AG08396 (cell line): ENCODE data around the gene ARHGEF16.

ENCODE experiments used
- DNase-seq: peaks from one replicate; pipeline ENCODE4 v3.0.0; 2012; ENCODE audit warnings: low spot score, mixed read lengths

The ARHGEF16 gene

DNA sequence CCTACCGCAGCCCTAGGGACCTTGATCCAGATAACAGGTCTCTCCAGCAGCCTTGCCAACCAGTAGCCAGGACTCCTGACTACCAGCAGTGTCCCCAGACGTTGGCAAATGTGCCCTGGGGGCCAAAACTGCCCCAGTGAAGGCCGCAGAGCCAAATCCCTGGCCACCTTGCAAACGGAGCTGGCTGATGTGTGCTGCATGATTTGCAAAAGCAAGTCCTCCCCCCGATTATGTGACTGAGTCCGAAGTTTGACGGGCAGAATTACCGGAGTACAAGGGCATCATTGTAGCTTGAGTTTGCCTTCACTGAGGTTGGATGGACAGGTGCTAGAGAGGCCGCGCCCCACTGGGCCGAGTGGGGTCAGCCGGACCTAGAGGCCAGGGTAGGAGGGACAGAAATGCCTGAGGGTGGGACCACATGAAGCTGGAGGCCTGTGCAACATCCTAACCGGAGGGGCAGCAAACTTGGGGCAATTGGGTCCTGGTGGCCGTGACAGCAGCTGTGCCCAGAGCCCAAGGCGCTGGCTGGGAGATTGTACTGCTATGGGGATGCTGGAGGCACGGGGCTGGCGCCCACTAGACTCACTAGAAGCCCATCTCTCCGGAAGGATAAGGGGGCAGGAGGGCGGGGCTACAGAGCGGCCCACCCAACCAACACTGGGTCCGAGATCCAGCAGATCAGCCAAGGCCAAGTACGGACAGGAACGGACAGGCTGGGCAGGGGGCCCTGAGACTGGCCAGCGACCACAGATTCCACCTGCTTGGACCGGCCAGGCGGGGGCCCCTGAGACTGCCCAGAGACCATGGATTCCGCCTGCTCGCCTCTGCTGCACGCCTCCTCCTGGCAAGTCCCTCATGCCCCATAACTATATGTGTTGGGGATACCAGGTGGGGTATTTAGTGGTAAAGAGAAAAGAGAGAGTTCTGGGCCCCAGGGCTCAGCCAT lies 2.8 kb downstream of the ARHGEF16 start:
- DNase-seq: no peak

DNA sequence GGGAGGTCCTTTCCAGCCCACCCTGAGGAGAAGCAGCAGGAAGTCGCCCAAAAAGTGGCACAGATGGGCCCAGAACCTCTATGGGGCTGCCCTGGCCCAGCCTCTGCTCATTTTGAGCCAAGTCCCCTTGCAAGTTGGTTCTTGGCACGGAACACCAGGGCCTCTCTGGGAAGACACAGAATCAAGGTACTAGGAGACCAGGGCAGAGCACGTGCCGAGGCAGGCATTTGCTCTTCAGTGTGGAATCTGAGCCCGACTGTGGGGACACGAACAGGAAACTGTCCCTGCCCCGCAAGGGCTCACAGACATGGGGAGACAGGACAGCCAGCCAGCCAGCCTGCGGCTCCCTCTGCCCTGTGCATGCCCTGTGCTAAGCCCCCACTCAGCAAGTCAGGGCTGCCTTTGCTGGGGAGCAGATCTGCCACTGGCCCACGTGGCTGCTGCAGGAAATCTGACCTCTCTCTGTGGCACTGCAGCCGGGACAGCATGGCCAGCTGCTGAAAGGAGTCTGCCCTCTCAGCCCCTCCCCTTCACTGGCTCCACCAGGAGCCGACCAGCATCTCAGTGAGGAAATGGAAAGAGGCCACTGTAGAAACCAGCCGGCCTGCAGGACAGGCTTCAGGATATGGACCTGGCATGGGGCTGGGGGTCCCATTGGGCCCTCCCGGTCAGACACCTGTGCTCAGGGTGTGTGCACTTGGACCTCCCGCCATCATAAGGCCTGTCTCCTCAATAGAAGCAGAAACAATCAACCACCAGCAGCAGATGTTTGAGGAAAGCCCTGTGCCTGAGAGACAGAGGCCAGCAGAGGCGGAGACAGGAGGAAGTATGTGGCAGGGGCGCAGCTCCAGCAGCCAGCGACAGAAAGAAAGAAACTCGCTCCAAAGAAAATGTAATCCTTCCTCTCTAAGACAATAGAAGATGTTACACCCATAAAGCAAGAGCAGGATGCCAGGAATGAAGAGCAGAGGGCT lies 3.7 kb downstream of the ARHGEF16 start:
- DNase-seq: no peak

DNA sequence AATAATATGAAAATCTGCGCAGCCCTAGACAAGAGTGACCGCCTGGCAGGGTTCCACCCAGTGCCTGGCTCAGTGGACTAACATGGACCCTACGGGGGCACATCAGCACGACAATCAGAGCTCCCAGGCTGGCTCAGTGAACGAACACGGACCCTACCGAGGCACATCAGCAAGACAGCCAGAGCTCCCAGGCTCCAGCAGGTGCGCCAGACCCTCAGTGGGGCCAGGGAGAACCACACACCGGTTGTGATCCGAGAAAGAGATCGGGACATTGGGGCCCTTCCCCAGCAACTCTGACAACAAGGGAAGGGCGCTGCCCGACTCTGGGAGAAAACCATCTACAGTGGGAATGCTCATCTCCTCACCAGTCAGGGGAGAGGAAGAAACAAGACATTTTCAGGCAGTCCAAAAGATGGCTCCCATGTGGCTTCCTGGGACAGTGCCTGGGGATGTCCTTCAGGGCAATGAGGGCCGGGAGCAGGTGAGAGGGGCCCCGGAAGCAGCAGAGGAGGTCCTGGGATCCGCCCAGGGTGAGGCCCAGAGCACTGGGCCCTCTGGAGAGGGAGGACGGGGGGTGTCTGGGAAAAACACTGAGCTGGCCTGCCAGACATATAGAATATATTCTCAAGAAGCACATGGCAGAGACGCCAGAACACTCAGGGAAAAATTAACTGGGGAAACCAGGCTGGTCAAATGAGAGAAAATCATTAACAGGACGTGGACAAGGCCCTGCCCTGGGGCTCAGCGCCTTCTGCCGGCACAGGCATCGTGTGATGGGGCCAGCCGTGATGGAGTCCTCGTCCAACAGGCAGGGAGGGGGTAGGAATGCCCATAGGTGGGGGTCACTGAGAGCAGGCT lies 4.8 kb downstream of the ARHGEF16 start:
- no peak for DNase-seq

DNA sequence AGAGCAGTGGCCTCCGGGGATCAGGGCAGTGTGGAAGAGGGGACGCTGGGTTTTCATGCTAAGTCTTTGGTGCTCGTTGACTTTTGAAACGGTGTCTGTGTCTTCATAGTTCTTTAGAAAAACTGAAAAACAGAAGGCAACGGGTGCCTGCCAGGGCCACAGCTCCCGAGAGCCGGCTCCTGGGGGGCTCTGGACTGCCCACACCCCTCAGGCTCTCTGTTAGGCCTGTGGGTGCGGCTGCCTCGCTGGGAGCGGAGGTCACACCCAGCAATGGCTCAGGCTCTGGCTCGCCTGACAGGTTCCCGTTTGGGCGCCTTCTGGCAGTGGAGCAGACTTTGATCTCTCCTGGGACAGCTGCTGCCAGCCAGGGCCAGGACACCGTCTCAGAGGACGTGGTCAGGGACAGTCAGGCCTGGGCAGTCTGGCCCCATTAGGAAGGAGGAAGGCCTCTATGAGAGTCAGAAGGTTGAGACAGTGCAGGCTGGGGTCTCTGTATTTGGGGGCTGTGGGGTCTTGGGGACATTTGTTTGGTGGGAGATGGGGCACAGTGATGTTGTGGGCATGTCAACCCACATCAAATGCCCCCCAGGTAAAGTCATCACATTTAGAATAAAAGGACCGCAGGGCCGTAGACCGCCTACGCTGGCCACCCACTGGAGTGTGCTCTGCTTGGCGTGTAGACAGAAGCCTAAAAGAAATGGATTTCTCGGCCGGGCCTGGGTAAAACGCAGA lies 5.6 kb downstream of the ARHGEF16 start:
- DNase-seq: no peak

DNA sequence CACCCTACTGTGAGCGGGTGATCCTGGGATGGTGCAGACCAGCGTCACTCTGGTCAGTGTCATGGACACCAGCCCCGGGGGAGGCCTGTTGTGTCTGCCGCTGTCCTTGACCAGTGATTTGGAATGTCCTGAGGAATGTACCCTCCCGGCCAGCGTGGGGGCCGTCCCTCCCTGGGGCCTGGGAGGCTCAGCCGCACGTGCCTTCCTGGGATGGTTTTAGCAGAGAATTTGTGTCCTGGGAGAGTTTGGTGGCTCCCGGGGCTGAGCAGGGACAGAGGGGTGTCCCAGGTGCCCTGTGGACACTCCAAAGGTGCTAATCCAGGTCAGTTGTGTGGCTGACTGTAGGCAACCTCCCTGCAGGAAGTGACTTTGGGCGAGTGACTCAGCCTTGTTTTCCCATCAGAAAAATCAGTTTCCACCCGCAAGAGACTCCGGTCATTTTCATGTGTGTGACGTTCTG lies 6.2 kb downstream of the ARHGEF16 start:
- DNase-seq: no peak

DNA sequence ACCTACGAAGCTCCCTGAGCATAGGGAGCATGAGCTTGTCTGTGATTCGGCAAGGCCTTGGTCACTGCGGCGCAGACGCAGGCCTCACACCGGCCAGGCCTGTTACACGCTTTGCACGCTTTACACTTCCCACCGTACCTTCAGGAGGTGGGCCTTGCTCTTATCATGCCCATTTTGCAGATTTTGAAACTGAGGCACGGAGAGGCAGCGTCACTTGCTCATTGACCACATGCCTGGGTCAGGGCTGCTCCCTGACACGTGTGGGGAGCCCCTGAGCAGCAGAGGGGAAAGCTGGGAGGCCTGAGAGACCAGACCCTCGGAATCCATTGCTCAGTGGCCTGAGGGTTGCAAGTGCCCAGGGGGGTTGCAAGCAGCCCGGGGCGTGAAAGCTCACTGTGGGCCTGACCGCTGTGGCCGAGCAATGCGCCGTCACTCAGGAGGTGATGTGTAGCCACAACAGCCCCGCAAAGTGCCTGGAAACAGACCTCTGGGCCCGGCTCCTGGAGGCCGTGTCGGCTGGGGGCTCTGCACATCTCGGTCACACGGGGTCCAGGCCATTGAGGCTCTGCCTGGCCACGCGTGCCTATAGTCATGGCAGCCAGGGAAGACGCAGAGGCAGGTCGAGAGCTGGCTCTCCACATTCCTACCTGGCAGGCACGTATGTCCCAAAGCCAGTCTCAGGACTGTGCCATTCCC lies 6.9 kb downstream of the ARHGEF16 start:
- DNase-seq: no peak

DNA sequence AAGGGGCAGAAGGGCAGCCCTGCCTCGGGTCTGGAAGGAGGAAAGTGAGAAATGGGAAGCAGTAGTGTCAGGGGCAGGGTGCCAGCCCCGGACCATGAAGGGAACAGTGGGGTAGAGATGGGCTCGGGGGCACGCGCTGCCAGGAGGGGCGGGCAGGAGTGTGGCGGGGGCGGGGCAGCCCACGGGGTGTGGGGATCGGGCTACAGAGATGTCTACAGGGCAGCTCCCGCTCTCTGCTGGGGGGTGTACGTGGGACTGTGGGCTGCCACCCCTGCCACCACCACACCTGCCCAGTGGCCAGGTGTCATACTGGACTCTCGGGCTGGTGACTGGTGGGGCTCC lies 7.4 kb downstream of the ARHGEF16 start:
- no peak for DNase-seq

DNA sequence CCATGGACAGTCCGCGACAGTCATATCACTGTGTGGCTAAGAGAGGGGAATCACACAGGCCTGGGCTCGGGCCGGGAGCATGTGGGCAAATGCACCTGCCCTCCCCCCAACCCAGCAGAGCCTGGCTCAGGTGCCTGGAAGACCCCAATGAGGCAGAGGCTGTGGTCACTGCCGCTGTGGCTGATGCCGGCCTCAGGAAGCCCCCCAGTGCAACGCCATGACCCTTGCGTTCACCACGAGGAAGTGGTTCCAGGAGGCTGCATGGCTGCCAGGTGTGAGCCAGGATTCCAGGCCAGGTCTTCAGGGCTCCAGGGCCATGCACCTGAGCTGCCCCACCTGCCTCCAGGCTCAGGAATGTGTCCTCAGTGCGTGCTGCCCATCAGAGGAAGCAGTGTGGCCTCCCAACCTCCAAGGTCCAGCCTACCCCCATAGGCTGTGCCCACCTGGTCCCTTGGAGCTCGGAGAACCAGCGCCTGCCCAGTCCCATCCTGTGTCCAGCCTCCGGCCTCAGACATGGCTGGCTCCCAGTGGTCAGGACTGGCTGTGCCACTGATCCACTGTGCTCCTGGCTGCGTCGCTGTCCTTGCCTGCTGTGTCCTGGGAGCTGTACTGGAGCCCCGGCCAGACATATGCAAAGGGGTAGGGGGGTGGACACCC lies 8.0 kb downstream of the ARHGEF16 start:
- DNase-seq: no peak

DNA sequence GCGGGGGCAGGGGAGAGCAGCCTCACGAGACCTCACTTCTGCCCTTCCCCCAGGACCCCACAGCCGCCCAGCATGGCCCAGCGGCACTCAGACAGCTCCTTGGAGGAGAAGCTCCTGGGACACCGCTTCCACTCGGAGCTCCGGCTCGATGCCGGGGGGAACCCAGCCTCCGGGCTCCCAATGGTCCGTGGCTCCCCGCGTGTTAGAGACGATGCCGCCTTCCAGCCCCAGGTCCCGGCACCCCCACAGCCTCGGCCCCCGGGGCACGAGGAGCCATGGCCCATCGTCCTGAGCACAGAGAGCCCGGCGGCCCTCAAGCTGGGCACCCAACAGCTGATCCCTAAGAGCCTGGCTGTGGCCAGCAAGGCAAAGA lies 8.5 kb downstream of the ARHGEF16 start:
- DNase-seq: no peak

DNA sequence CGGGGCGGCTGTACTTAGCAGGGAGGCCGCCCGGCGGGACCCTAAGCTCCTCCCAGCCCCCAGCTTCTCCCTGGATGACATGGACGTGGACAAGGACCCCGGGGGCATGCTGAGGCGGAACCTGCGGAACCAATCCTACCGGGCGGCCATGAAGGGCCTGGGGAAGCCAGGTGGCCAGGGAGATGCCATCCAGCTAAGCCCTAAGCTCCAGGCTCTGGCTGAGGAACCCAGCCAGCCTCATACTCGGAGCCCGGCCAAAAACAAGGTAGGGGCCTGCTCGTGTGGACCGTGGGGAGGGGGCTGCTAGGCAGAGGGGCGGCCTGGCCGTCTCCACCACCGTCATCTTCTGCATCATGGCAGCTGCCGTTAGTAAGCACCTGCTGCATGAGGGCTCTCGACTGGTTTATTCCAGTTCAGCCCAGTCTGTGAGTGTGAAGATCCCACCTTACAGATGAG lies 9.0 kb downstream of the ARHGEF16 start:
- no peak for DNase-seq

DNA sequence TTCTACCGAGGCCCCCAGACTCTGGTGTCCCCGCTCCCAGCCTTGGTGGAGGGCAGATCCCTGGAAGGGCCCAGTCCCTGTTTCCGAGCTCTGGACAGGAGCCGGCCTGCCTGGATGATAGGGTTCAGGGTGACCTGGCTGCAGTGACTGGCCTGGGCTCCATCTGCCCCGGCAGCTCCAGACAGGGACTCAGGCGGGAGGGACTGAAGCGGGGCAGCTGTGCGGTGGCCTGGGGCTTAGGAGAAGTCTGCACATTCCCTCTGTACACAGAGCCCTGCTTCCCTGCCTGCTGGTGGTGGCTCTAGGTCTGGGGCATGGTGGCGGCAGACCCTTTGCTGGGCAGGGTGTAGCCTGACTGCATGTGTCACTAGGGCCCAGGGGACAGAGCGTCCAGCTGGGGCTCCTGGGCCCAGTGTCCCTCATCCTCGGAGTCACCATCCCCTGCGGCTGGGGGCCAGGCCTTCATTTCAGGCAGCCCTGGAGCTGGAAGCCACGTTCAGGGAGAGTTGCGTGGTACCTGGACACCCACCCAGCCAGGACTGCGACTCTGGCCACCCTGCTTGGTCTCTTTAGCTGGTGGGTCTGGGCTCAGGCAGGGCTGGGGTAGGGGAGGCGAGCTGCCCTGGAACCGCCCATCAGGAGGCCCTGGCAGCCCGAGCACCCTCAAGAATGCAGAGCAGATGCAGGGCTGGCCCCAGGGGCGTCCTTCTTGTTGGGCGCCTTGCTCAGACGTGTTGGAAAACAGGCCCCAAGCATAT lies 9.6 kb downstream of the ARHGEF16 start:
- no peak for DNase-seq

DNA sequence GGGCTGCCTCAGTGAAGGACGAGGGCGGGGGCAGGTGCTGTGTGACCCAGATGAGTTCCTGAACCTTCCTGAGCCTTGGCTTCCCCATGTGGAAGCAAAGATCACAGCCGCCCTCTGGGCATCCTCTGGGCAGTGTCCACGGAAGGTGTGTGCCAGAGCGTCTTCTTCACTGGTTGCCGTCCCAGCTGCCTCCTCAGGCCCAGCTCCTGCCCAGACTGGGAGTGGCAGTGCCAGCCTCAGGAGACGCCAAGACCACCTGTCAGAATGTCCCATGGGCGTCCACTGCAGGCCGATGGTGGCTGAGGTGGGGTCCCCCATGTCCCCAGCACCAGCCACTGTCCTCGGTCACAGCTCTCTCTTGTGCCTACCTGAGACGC lies 10.2 kb downstream of the ARHGEF16 start:
- DNase-seq: no peak

DNA sequence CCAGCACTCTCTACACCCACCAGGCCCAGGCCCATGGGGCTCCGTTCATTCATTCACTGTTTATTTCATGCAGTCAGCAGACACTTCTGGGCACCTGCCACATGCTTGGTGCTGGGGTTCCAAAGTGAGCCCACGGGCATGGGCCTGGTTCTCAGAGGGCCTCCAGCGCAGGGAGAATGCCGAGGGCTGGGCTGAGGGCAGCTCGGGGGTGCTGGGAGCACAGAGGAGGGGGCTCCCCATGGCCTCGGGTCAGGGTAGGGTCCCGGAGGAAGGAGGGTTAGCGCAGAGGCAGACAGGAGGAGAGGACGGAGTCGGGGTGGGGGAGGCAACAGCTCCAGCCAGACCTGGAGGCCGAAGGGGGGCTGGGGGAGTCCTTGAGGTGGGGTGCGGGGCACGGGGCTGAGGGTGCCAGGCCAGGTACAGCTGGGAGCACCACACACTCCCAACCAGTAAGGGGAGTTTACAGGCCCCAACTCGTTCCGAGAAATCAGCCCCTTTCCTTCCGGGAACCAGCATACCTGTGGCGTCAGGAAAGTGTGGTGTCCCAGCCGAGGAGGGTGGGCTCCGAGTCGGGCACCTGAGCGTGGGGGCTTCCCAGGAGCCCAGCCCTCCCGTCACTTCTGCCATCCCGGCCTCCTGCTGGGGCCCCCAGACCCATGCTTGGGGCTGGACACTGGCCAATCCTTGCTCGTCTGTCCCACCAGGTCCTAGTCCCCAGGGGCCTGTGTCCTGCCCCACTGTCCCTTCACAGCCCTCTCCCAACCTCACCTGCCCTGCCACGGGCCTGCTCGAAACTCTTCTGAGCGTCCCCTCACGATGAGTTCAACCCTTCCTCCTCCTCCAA lies 10.8 kb downstream of the ARHGEF16 start:
- DNase-seq: no peak

DNA sequence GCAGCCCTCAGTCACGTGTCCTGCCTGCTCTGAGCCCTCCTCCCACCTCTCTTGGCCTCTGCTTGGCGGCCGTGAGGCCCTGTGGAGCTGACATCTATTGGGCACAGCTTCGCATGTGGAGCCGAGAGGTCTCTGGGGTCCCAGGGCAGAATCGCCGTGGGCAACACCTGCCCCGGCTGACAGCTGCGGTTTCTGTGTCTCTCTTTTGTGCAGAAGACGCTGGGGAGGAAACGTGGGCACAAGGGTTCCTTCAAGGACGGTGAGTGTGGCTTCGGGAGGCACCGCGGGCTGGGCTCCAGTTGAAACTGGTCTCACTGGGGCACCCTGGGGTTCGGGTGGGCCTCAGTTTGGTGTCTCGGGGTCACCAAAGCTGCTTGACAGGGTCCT lies 11.5 kb downstream of the ARHGEF16 start:
- DNase-seq: no peak

DNA sequence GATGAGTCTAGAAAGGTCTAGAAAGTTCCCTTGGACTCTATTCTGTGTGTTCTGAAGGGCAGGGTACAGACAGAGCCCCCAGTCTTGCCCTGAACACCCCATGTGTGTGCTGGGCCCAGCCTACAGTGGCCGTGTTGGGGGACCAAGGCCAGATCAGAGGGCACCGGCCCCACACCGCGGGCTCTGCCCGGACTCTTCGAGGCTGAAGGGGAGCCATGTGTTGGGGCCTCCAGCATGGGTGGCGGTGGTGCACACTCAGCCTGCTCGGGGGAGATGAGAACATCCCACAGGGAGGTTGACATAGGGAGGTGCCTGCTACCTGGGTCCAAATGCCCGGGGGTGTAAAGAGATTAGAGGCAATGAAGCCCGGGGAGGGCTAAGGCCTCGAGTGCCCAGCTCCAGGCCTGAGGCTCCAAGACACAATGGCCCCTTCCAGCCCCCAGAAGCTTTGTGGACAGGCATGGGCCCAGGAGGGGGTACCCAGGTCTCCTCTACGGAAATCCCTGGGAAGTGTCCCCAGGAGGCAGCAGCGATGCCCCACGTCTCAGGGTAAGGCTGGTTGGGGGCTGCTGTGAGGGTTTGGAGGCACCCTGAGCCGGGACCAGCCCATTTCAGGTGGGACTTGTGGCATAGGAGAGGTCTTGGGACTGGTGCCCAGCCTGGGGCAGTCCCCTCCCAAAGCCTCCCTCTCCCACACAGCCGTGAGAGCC lies 12.1 kb downstream of the ARHGEF16 start:
- no peak for DNase-seq

DNA sequence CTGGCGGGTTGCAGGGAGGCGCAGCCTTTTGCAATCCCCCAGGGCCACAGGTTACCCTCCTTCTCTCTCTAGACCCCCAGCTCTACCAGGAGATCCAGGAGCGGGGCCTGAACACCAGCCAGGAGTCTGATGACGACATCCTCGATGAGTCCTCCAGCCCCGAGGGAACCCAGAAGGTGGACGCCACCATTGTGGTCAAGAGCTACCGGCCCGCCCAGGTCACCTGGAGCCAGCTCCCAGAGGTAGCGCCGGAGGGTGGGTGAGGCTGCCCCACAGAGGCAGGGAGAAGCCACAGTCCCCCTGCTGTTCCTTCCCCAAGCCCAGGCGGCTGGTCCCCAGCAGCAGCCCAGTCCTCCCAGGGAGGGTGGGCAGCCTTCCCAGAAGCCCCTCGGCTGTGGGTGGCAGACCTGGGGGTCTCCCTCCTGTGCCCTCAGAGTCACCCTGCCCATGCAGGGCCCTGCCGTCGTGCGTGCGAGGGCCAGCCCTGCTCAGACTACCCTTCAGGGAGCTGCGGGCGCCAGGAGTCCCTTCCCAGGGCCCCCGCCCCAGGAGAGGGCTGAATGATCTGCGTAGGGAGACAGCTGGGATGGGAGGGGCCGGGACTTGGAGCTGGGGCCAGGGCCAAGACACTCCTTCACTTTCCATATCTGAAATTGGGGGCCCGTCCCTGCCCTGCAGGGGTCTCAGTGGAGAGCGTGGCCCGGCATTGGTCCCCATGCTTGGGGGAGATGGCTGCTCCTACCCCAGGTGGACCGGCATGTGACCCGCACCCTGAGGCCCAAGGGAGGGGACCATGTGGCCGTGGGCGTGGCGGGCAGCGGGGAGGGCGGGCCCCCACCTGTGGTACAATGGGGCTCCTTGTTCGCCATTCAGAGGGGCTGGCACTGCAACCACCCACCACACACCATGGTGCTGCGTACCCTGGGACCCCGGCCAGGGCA lies 12.9 kb downstream of the ARHGEF16 start:
- no peak for DNase-seq
